ENCODE results near the gene PCSK4. TPM values are rescaled to one million over a fixed set of nuclear protein-coding genes. Genes with fewer than 3 reads are reported as not detected.
"Not testable (repeated sequence)": the region's sequence is repeated elsewhere in the genome, so short reads cannot be mapped to it uniquely, and the experiment has no call there.

Gene PCSK4
- total RNA-seq: 1.5 TPM

GRCh38 chr19:1490311-1491113, at the start of gene PCSK4:
TSS of gene PCSK4 (minus strand) at chr19:1490350. CDS start at chr19:1490346, 4 bp downstream.
- no peaks in the 10 kb centered on the region for H3K36me3 ChIP-seq
- H3K27me3 ChIP-seq: no peaks in the 10 kb centered on the region
- H3K4me3 ChIP-seq: peak within 1 kb of the TSS; percentile 64 to 82
- intact Hi-C loops (cut with DNase I): loop anchor here (1.0 to 5.0 kb wide), 4 partner anchors 11 to 213 kb away; partner anchors contain the start of genes C19orf25, FAM174C and RPS15
- no peaks in the 10 kb centered on the region for H3K9me3 ChIP-seq
- H3K4me1 ChIP-seq: peaks cover 8 to 14% of the 10 kb centered on the region in 2 donors
- H3K27ac ChIP-seq: peak within 1 kb of the TSS; percentile 22 to 67
- peak; percentile 95 to 99 for DNase-seq (ENCODE audit: low spot score in 2 of 2)
- TF ChIP-seq CTCF (IDR thresholded peaks at IDR 0.05): peak in 1 of 3 experiments; percentile 5

GRCh38 chr19:1539749-1540148, 49.6 kb upstream of the PCSK4 start:
- H3K36me3 ChIP-seq; H3K27me3 ChIP-seq; DNase-seq (ENCODE audit: low spot score in 2 of 2); H3K4me1 ChIP-seq; H3K27ac ChIP-seq; H3K4me3 ChIP-seq; intact Hi-C loops (cut with DNase I); H3K9me3 ChIP-seq: not testable (repeated sequence)

- Histone ChIP-seq H3K27me3 (no peaks in the 10 kb centered on the region), H3K36me3 (no peaks in the 10 kb centered on the region), H3K27ac (no peak overlapping the region), H3K9me3 (no peaks in the 10 kb centered on the region), H3K4me1 (peaks cover 0 to 2% of the 10 kb centered on the region in 2 donors), H3K4me3 (no peak overlapping the region)
- no peak for TF ChIP-seq CTCF (IDR thresholded peaks at IDR 0.05)
- DNase-seq (ENCODE audit: low spot score in 2 of 2): no peak
- intact Hi-C loops (cut with DNase I): no loop called here
Measured at GRCh38 chr19:1538978-1539377, 48.8 kb upstream of the PCSK4 start.

- H3K27ac ChIP-seq; H3K4me1 ChIP-seq; H3K4me3 ChIP-seq; H3K36me3 ChIP-seq; DNase-seq (ENCODE audit: low spot score in 2 of 2); H3K27me3 ChIP-seq; intact Hi-C loops (cut with DNase I); H3K9me3 ChIP-seq: not testable (repeated sequence)
Measured at GRCh38 chr19:1535699-1536098, 45.5 kb upstream of the PCSK4 start.

- Histone ChIP-seq H3K27ac (no peak overlapping the region), H3K4me3 (no peak overlapping the region), H3K36me3 (no peaks in the 10 kb centered on the region), H3K4me1 (no peaks in the 10 kb centered on the region), H3K9me3 (no peaks in the 10 kb centered on the region), H3K27me3 (no peaks in the 10 kb centered on the region)
- no peak for TF ChIP-seq CTCF (IDR thresholded peaks at IDR 0.05)
- no peak for DNase-seq (ENCODE audit: low spot score in 2 of 2)
- intact Hi-C loops (cut with DNase I): no loop called here
Measured at GRCh38 chr19:1534972-1535371, 44.8 kb upstream of the PCSK4 start.

GRCh38 chr19:1533510-1534150, 43.5 kb upstream of the PCSK4 start:
- H3K27me3 ChIP-seq: no peaks in the 10 kb centered on the region
- TF ChIP-seq CTCF (IDR thresholded peaks at IDR 0.05): no peak
- no peak overlapping the region for H3K4me3 ChIP-seq
- DNase-seq (ENCODE audit: low spot score in 2 of 2): no peak
- intact Hi-C loops (cut with DNase I): no loop called here
- no peak overlapping the region for H3K27ac ChIP-seq
- no peaks in the 10 kb centered on the region for H3K4me1 ChIP-seq
- H3K36me3 ChIP-seq: no peaks in the 10 kb centered on the region
- H3K9me3 ChIP-seq: no peaks in the 10 kb centered on the region

Data from ascending aorta (tissue), 2 donors.